ENCODE measurements around the gene CCDC9B.

The CCDC9B gene

DNA sequence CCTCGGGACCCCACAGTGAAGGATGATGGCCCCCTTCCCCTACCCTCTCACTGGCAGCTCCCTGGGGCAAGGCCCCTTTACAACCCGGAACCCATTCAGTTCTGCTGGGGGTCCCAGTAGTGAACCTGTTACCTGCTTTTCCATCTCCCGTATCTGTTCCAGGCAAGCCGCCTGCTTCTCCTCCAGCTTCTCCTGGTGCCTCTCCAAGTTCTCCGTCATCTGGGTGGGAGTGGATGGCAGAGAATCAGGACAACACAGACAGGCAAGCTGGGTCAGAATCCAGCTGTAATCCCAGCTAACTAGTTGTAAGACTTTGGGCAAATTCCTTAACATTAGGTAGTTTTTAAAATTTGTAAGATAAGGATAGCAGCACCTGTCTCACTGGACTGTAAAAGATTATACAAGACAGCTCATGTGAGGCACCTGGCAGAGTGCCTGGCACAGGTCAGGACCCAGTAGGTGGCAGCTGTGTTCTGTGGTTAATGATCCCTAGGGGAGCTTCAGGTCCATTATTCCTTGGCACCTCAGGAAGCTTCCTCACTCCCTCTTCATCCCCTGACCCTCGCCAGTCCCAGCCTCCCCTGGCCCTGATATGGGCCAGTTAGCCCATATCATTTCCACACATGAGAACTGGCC lies 51.5 kb downstream of the CCDC9B start:
- DNase-seq (ENCODE audit: low spot score), result peak; percentile 83

DNA sequence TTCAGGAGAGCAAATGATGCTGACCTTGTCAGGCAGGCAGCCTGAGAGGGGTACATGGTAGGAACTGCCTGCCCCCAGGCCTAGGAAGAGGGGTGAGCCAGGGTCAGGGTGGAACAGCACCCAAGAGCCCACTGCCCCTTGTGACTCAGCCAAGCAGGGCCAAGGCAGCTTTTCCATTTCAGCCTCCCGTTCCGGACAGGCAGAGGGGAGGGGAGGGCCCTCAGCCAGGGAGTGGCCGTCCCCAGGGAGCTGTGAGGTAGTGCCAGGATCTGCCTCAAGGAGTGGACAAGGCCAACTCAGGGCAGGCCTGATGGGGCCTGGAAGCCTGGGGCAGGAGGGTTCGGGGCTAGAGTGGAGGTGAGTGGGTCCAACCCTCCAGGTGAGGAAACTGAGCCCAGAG lies 52.8 kb downstream of the CCDC9B start:
- no peak for DNase-seq (ENCODE audit: low spot score)

DNA sequence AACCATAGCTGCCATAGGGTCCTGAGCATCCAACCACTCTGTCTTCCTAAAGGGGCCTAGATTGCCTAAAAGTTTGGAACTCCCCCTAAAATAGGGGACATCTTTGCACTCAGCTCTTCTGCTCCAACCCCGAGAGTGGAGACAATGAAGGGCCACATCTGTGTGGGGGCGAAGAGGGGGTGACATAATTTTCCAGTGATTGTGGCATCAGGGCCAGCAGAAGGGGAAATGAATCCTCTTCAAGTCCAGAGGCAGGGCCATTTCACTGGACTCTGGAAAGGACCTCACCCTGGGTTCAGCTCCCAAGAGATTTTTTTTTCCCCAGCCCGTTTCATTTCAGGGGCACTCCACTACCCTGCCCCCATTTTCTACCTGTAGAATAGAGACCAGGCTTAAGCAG lies 53.2 kb downstream of the CCDC9B start:
- no peak for DNase-seq (ENCODE audit: low spot score)

DNA sequence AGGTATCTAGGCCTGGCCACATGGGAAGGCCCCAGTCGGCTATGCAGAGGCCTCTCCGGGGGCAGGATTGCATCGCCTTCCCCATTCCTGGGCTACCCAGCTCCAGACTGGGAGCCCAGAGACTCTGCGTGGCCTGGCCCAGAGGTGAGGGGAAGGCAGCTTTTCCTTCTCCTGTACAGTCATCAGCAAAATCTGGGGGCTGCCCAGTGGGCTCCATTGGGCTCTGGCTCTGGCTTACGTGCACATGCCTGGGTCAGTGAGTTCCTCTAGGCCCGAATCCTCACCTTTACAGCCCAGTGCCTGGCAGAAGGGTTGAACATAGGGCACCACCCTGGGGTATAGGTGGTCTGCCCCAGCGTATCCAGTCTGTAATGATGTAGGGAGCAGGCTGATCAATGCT lies 53.9 kb downstream of the CCDC9B start:
- DNase-seq (ENCODE audit: low spot score), result no peak

DNA sequence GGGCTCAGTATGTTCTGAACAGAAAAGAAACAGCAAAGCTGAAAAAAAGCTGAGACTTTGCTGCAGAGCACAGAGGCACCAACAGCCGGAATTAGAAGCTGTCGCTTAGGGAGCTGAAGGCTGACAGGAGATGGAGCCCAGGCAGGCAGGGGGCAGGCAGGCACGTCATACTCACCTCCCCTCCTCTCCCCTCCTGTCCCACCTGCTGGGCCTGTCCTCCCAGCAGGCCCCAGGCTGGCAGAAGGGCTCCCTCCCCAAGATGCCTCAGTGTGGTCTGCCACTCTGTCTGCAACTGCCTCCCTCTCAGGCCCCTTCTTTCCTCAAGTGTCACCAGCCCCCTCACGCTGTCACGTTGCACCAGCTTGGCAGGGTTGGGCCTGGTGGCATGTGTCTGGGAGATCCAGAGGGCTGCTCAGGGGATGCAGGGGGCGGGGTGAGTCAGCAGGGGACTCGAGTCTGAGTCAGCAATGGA lies 54.6 kb downstream of the CCDC9B start:
- no peak for DNase-seq (ENCODE audit: low spot score)

DNA sequence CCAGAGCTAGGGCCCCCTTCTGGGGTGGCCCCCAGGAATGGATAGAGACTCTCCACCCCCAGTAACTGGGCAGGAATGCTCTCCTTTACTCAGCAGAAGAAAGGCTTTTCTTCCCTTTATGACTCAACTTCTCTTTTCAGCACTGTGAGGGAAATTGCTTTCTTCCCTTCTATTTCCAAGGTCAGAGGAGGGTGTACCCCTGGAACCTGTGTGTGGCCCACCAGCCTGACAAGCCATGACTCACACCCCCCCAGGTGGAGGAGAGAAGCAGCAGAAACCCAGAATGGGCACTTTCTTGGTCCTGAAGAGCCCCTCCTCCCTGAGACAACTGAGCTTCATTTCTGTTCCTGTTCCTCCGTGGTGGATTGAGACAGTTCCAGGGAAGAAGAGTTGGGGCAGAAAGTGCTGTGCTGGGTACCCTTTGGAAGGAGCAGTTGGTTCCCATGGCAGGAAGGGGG lies 55.2 kb downstream of the CCDC9B start:
- no peak for DNase-seq (ENCODE audit: low spot score)

DNA sequence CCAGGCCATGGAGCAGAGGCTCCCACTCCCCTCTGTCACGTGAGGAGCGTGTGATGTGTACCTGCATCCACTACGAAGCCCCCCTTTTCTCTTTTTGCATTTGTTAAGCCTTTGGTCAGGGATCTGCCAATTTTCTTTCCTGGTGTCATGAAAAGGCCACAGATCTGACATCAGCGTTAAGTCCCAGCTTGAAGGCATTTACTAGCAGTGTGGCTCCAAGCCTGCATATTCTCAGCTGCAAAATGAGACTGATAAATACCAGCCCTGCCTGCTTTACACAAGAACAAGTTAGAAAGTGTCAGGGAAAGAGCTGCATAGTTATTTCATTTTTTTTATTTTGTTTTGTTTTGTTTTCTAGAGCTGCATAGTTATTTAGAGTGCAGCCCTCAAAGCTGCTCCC lies 55.6 kb downstream of the CCDC9B start:
- DNase-seq (ENCODE audit: low spot score), result no peak

DNA sequence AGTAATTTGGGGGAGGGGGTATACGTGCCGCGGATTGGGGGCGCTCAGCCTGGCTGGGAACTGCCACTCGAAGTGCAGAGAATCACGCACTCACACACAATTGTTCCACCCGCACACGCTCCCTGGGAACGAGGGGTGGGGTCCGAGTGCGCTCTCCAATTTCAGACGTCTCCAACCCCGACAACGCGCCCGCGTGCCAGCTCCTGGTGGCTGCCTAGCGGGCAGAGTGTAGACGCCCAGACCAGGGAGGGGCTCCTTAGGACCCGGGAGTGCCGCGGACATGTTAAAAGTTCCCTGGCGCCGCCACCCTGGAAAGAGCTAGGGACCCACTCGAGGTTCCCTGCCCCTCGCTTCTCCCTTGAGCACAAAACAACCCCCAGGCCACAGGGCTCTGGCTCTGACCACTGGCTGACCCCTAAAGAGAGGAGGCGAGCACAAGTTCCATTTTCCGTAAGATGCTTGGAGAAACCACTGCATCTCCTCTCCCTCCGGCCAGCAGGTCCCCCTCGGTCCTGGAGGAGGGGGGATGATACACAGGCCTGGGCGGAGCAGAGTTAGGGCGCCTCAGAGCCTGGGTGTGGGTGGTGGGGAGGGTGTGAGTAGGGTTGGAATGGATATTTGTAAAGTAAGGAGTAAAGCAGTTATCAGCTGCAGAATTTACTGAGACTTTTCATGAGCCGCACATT lies 57.0 kb downstream of the CCDC9B start:
- DNase-seq (ENCODE audit: low spot score), result no peak

DNA sequence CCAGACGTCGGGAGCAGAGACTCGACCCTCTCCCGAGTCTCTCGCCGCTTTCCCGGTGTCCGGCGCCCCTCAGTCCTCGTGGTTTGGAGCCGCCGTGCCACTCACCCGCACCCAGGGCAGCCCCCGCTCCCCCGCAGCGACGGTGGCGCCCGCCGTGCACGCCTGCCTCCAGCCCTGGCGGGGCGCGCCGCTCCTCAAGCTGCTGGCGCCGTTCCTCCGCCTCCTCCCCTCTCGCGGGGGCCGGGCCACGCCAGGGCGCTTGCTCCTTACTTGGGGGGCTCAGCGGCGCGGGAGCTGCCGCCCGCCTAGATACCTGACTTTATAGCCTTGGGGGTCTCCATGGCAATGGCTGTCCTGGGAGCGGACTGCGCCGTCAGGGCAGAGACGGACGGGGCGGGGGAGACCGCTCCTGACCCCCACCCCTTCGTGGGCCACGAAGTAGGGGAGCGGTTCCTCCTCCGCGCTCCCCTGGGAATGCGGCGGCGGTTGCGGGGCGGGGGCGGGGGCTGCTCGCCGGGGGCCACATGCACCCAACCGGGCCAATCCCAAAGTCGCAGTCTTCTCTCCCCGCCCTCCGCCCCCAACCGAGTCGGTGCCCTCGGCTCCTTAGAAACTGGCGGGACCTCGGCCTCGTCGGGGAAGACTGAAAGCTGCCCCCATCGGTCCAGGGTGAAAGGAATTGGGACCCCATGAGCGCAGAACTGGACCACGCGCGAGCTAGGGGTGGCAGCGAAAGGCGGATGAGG lies 57.7 kb downstream of the CCDC9B start, which contains the start of gene ANKRD63:
Gene ANKRD63 (minus strand): TSS at position 196 of the 746 bp plus-strand sequence. CDS start 478 bp downstream, outside the sequence.
- no peak for DNase-seq (ENCODE audit: low spot score)

DNA sequence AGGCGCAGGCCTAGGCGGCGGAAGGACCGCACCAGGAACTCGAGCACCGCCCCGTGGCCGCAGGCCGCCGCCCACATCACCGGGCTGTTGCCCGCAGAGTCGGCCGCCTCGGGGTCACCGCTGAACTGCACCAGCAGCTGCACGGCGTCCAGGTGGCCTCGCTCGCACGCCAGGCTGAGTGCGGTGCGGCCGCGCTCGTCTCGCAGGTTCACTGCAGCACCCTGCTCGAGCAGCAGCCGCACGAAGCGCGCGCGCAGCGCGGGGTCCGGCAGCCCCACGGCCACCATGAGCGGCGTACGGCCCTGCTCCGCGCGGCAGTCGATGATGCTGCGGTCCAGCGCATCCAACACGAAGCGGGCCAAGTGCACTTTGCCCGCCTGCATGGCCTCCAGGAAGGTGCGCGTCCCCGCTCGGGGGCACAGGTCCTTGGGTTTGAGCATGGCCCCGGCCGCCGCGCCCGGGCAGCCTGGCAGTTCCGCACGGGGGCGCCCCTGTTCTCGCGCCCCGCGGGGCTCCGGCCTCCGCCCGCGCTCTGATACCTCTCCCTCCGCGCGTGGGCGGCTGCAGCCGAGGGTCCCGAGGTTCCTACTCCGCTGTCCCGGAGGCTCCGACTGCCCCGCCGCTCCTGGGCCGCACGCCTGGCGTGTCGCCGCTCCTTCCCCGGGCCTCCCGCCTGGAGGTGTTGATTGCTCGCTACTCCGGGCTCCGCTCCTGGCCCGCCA lies 58.4 kb downstream of the CCDC9B start:
- DNase-seq (ENCODE audit: low spot score), result peak; percentile 31

DNA sequence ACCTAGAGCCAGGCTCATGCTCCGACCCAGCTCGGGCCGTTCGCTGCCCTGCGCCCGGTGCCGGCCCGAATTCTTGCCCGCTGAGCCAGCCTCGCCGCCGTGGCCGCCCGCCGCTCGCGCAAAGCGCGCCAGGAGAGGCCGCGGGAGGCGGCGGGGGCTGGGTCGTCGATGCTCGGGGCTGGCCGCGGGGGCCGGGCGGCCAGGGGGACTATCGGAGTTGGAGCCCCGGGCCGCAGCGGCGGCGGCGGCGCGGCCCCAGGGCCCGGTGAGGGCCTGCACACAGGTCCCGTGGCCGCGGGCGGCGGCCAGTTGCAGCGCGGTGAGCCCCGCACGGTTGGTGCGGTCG lies 59.0 kb downstream of the CCDC9B start:
- no peak for DNase-seq (ENCODE audit: low spot score)

Data from kidney tubule cell (primary cell).